OCI-LY7 (cell line): ENCODE results near the gene SERPINE2. TPM values are rescaled to one million over a fixed set of nuclear protein-coding genes. Genes with fewer than 3 reads are reported as not detected.

ENCODE experiments used
- BruUV-seq: library from RNA; stranded (reverse); fragments of 400-500 nt; replicated peaks from 2 replicates; lab custom pipeline; 2021; lab: Mats Ljungman, UMichigan
- CTCF ChIA-PET: fragments of 300-600 bp; sonication (Branson Sonifier 250); formaldehyde crosslinking; loops from one replicate; lab custom pipeline; 2022; ENCODE audit warnings: antibody characterized with exemption; ENCODE audit not compliant: unreplicated experiment; lab: Charles Lee
- POLR2A ChIA-PET: fragments of 300-600 bp; sonication (Branson Sonifier 250); formaldehyde crosslinking; loops from one replicate; lab custom pipeline; 2022; ENCODE audit warnings: antibody characterized with exemption; lab: Charles Lee
- DNase-seq: peaks from one replicate; pipeline ENCODE4 v3.0.0-alpha.2; 2015; ENCODE audit warnings: low spot score
- H2AFZ ChIP-seq: fragments of 200-600 bp; sonication (generic), shearing (Covaris generic); 2 replicates; pipeline ENCODE4 v1.6.1; 2014; ENCODE audit warnings: mild to moderate bottlenecking, antibody characterized with exemption, low read length, moderate library complexity
- H3K27ac ChIP-seq: fragments of 200-600 bp; sonication (generic); 2 replicates; pipeline ENCODE4 v1.5.1; 2014; ENCODE audit warnings: mixed run types, low read depth, mild to moderate bottlenecking, moderate library complexity, low read length, inconsistent platforms; ENCODE audit not compliant: poor library complexity, severe bottlenecking
- H3K36me3 ChIP-seq: fragments of 200-600 bp; sonication (generic); 2 replicates; pipeline ENCODE4 v1.6.1; 2014; ENCODE audit warnings: mild to moderate bottlenecking, antibody characterized with exemption, low read length, moderate library complexity, mixed read lengths; ENCODE audit not compliant: insufficient read depth
- H3K4me1 ChIP-seq: fragments of 200-600 bp; sonication (generic); 2 replicates; pipeline ENCODE4 v1.5.1; 2014; ENCODE audit warnings: mild to moderate bottlenecking, low read length; ENCODE audit not compliant: insufficient read depth, poor library complexity, severe bottlenecking
- H3K4me2 ChIP-seq: fragments of 200-600 bp; sonication (generic); 2 replicates; pipeline ENCODE4 v1.6.1; 2014; ENCODE audit warnings: mild to moderate bottlenecking, low read length
- H3K4me3 ChIP-seq: fragments of 200-600 bp; sonication (generic); 2 replicates; pipeline ENCODE4 v1.5.1; 2014; ENCODE audit warnings: mild to moderate bottlenecking, low read depth, low read length; ENCODE audit not compliant: poor library complexity, severe bottlenecking
- H3K79me2 ChIP-seq: fragments of 200-600 bp; sonication (generic); 2 replicates; pipeline ENCODE4 v1.6.1; 2016; ENCODE audit warnings: low read depth, mild to moderate bottlenecking, low read length, moderate library complexity, mixed read lengths; ENCODE audit not compliant: insufficient read depth
- H3K9me2 ChIP-seq: fragments of 200-600 bp; sonication (generic); 2 replicates; pipeline ENCODE4 v1.6.1; 2016; ENCODE audit warnings: mild to moderate bottlenecking, low read length, mixed read lengths; ENCODE audit not compliant: insufficient read depth
- H3K9me3 ChIP-seq: fragments of 200-600 bp; sonication (generic); 2 replicates; pipeline ENCODE4 v1.6.1; 2014; ENCODE audit warnings: mild to moderate bottlenecking, mixed run types, low read length, mixed read lengths
- H4K20me1 ChIP-seq: fragments of 200-600 bp; sonication (generic); 2 replicates; pipeline ENCODE4 v1.6.1; 2014; ENCODE audit warnings: mild to moderate bottlenecking, antibody characterized with exemption, low read length, moderate library complexity, mixed read lengths; ENCODE audit not compliant: insufficient read depth
- EZH2phosphoT487 ChIP-seq: fragments of 200-600 bp; sonication (generic); IDR thresholded peaks from 2 replicates; pipeline ENCODE4 v1.6.1; 2018; ENCODE audit warnings: low read depth, borderline replicate concordance, mild to moderate bottlenecking, mixed run types, antibody characterized with exemption, low read length, moderate library complexity, mixed read lengths
- intact Hi-C: fragments of 100-400 bp; cut with micrococcal nuclease; formaldehyde crosslinking; loops from one replicate; pipeline ENCODE4 v1.10.0; 2022; ENCODE audit not compliant: unreplicated experiment
- total RNA-seq, 2 experiments: library from RNA; depleted of rRNA in 1 of 2; stranded (reverse); fragments of >200 nt in 1 of 2; shearing (Covaris generic) in 1 of 2; gene quantifications; 2 replicates each; pipeline ENCODE4 v1.2.3, GENCODE V29; 2014 to 2022
- TF ChIP-seq, protein P1 (sequence below): fragments of 200-600 bp; sonication (generic); conservative IDR thresholded peaks from 2 replicates; pipeline ENCODE4 v1.5.1; 2014; ENCODE audit warnings: mild to moderate bottlenecking, antibody characterized with exemption, low read length, moderate library complexity, mixed read lengths

The SERPINE2 gene
- total RNA-seq, 2 experiments from 2014 or later = not detected

DNA sequence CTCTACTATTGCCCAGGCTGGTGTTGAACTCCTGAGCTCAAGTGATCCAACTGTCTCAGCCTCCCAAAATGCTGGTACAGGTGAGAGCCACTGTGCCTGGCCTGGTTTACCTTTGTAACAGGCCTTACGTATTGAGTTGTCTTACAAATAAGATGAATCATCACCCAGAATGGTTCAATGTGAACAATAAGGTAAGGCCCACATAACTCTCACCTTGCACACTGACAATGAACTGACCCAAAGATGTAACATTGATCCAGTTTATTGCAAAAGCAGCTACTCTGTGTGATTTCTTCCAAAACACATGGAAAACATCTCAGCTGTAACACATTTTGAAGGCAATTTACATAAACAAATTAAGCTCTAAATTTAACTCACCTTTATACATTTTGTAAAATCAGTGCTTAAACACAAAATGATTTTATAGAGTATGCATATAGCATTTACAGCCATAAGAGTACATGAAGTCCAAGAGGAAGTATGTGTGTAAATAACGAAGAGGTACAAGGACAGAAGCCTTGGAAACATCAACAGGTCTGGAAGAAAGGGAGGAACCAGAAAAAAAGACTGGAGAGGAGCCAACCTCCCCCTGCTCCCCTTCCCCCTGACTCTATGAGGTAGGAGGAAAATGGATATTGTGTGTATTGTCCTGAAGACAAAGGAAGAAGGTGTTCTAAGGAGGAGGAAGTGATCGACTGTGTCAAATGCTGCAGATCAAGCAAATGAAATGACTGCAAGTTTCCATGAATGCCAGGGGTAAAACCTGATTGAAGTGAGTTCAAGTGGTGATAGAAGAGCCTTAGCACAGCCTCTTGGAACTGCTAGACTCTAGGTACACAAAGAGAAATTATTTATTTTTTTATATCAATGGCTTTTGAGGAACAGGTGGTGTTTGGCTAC lies 88.4 kb downstream of the SERPINE2 start:
- peak overlapping the region; percentile 90 for H2AFZ ChIP-seq
- POLR2A ChIA-PET = interaction anchor here (0.6 to 1.4 kb wide), 10 partner anchors 10 to 629 kb away, joined by 3 to 5 read pairs (median 3); no protein-coding TSS in a partner anchor
- peak overlapping the region; percentile 78 for H3K4me2 ChIP-seq

DNA sequence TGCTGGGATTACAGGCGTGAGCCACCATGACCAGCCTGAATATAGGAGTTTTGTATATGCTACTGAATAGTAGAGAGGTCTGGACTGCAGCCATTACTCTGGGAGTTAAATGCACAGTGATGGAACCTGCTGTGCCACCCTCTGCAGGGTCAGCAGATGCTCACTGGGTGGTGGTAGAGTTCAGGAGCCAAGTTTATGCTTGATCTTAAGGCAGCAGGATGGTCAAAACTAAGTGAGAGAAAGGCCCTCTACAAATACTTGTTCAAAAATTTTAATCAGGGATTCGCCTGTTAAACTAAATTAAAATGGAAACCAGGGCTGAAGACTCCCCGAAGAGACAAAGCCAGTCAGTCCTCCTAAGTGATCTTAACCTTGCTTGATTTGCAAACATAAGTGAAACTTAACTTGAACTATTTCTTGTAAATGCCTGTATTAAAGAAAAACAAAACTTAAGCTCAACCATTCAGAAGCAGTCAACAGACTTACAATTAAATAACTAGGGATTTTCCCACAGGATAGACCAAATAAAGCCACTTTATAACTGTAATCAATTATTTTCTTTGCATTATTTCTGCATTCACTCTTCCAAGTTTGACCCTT lies 89.7 kb downstream of the SERPINE2 start:
- CTCF ChIA-PET = interaction anchor here (0.6 kb wide), 1 partner anchor 131 kb away, joined by 3 read pairs; no protein-coding TSS in a partner anchor
- H3K27ac ChIP-seq = peak overlapping the region; percentile 80
- intact Hi-C loops = no loop called here
- peak overlapping the region; percentile 78 for H3K4me2 ChIP-seq
- no peaks in the 10 kb centered on the region for H3K9me2 ChIP-seq
- peak overlapping the region; percentile 90 for H2AFZ ChIP-seq
- no peaks in the 10 kb centered on the region for H3K9me3 ChIP-seq
- TF ChIP-seq, protein P1, sequence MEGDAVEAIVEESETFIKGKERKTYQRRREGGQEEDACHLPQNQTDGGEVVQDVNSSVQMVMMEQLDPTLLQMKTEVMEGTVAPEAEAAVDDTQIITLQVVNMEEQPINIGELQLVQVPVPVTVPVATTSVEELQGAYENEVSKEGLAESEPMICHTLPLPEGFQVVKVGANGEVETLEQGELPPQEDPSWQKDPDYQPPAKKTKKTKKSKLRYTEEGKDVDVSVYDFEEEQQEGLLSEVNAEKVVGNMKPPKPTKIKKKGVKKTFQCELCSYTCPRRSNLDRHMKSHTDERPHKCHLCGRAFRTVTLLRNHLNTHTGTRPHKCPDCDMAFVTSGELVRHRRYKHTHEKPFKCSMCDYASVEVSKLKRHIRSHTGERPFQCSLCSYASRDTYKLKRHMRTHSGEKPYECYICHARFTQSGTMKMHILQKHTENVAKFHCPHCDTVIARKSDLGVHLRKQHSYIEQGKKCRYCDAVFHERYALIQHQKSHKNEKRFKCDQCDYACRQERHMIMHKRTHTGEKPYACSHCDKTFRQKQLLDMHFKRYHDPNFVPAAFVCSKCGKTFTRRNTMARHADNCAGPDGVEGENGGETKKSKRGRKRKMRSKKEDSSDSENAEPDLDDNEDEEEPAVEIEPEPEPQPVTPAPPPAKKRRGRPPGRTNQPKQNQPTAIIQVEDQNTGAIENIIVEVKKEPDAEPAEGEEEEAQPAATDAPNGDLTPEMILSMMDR = peak; percentile 59
- no peak for TF ChIP-seq EZH2phosphoT487
- no TSS peak for BruUV-seq
- peaks cover 60% of the 10 kb centered on the region for H3K4me1 ChIP-seq
- peak overlapping the region; percentile 7 for H3K4me3 ChIP-seq
- no peaks in the 10 kb centered on the region; the same call in 1 of the 2 replicates for H3K79me2 ChIP-seq
- no peaks in the 10 kb centered on the region for H3K36me3 ChIP-seq
- POLR2A ChIA-PET = interaction anchor here (0.5 to 1.4 kb wide), 9 partner anchors 9 to 635 kb away, joined by 3 to 5 read pairs (median 3); no protein-coding TSS in a partner anchor
- DNase-seq = peak; percentile 67
- H4K20me1 ChIP-seq = no peaks in the 10 kb centered on the region

More for the DNA sequence above, 88.4 kb downstream of the SERPINE2 start:
- BruUV-seq = no TSS peak
- Histone ChIP-seq H3K4me1 (peaks cover 68% of the 10 kb centered on the region), H3K36me3 (no peaks in the 10 kb centered on the region), H3K79me2 (no peaks in the 10 kb centered on the region), H3K9me3 (no peaks in the 10 kb centered on the region), H4K20me1 (no peaks in the 10 kb centered on the region), H3K4me3 (peak overlapping the region; percentile 2), H3K9me2 (no peaks in the 10 kb centered on the region), H3K27ac (peak overlapping the region; percentile 80)
- intact Hi-C loops = loop anchor here (10.0 kb wide), 1 partner anchor 1004 kb away; no protein-coding TSS in a partner anchor
- CTCF ChIA-PET = no interaction called here
- TF ChIP-seq, protein P1 = no peak
- no peak for TF ChIP-seq EZH2phosphoT487
- peak; percentile 37 for DNase-seq
